GM06990 (cell line): ENCODE measurements around the gene TMEM156.

ENCODE experiments used
- DNase-seq: peaks from one replicate; pipeline ENCODE4 v3.0.0-alpha.2; 2011; ENCODE audit not compliant: insufficient read length; ENCODE audit errors: extremely low read depth
- H3K27me3 ChIP-seq: replicated peaks from 2 replicates; pipeline ENCODE4 v1.6.0; 2011; ENCODE audit warnings: low read length; ENCODE audit not compliant: control insufficient read depth, insufficient read depth
- H3K36me3 ChIP-seq: 2 replicates; pipeline ENCODE4 v1.5.1; 2011; ENCODE audit warnings: low read length; ENCODE audit not compliant: control insufficient read depth, insufficient read depth
- H3K4me3 ChIP-seq: replicated peaks from 2 replicates; pipeline ENCODE4 v1.5.1; 2011; ENCODE audit warnings: low read depth, mild to moderate bottlenecking, control low read depth, low read length
- CTCF ChIP-seq: IDR thresholded peaks from 2 replicates; pipeline ENCODE4 v1.5.1; 2011; ENCODE audit warnings: low read length, control low read depth, mild to moderate bottlenecking, inconsistent platforms; ENCODE audit not compliant: insufficient read depth, poor library complexity, severe bottlenecking

Gene TMEM156, protein sequence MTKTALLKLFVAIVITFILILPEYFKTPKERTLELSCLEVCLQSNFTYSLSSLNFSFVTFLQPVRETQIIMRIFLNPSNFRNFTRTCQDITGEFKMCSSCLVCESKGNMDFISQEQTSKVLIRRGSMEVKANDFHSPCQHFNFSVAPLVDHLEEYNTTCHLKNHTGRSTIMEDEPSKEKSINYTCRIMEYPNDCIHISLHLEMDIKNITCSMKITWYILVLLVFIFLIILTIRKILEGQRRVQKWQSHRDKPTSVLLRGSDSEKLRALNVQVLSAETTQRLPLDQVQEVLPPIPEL

GRCh38 chr4:39032218-39033085 lies at the start of gene TMEM156:
Gene TMEM156 (minus strand): TSS chr4:39032409. CDS start chr4:39032313, 96 bp downstream.
- DNase-seq: peak; percentile 79
- H3K36me3 ChIP-seq: no peaks in the 10 kb centered on the region
- H3K4me3 ChIP-seq: peak within 1 kb of the TSS; percentile 55
- no peak for TF ChIP-seq CTCF
- no peaks in the 10 kb centered on the region for H3K27me3 ChIP-seq

DNA sequence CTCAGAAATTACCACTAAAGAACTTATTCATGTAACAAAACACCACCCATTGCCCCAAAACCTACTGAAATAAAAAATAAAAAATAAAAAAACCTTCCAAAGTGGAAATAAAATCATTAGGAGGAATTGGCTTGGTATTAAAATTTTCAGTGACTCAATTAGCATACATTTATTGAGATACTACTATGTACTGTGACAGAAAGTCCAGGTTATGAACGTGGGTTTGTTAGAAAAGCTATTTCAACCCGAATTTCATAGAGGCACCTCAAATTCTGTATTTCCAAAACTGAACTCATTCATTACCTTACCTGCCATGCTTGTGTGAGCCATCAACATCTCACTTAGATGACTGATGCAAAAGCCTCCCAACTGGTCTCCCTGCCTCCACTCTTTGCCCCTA lies 46.6 kb upstream of the TMEM156 start:
- no peak for TF ChIP-seq CTCF

GRCh38 chr4:39068907-39069306 lies 36.7 kb upstream of the TMEM156 start:
- TF ChIP-seq CTCF: no peak
- Histone ChIP-seq H3K27me3 (no peaks in the 10 kb centered on the region), H3K4me3 (no peak overlapping the region), H3K36me3 (no peaks in the 10 kb centered on the region)
- no peak for DNase-seq

More for the DNA sequence above, 46.6 kb upstream of the TMEM156 start:
- H3K27me3 ChIP-seq: no peaks in the 10 kb centered on the region
- no peak for DNase-seq
- peaks cover 4% of the 10 kb centered on the region for H3K36me3 ChIP-seq
- no peak overlapping the region for H3K4me3 ChIP-seq

DNA sequence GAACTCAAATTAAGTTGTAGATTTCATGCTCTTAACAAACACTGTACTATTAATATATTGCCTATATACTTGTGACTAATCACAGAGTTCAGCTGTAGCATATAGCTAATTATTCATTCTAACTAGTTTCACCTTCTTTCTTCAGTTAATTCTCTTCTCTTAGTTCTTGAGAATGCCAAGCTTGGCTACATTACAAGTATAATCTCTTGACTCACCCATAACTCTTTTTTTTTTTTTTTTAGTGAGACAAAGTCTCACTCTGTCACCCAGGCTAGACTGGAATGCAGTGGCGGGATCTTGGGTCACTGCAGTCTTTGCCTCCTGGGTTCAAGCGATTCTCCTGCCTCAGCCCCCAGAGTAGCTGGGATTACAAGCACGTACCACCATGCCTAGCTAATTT lies 35.2 kb upstream of the TMEM156 start:
- no peaks in the 10 kb centered on the region for H3K27me3 ChIP-seq
- TF ChIP-seq CTCF: no peak
- no peaks in the 10 kb centered on the region for H3K36me3 ChIP-seq
- no peak overlapping the region for H3K4me3 ChIP-seq
- no peak for DNase-seq

DNA sequence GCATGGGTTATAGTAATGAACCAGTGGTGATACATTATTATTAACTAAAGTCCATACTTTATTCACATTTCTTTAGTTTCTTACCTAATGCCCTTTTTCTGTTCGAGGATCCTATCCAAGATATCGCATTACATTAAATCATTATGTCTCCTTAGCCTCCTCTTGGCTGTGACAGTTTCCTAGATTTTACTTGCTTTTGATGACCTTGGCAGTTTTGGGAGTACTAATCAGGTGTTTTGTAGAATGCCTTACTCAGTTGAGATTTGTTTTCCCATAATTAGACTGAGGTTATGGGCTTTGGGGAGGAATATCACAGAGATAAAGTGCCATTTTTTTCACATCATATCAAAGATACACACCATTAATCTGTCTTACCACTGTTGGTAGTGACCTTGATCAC lies 34.8 kb upstream of the TMEM156 start:
- Histone ChIP-seq H3K36me3 (no peaks in the 10 kb centered on the region), H3K27me3 (no peaks in the 10 kb centered on the region), H3K4me3 (no peak overlapping the region)
- TF ChIP-seq CTCF: no peak
- DNase-seq: no peak
